Left cardiac atrium (tissue), 4 donors: ENCODE results near the gene LRP1B. TPM values are rescaled to one million over a fixed set of nuclear protein-coding genes. Genes with fewer than 3 reads are reported as not detected.

Experiments used
- ATAC-seq, 2 donors: fragments of 200-7000 bp; cut with Tn5 transposase; one replicate each; pipeline ENCODE4 v1.9.1; 2020; ENCODE audit warnings: mild to moderate bottlenecking in 2 of 2, moderate library complexity in 2 of 2
- DNase-seq: peaks from one replicate; pipeline ENCODE4 v3.0.0-alpha.2; 2020
- intact Hi-C, 2 donors: fragments of 100-400 bp; cut with DNase I; formaldehyde crosslinking; loops; one replicate each; pipeline versions ENCODE4 v1.14.1 to v1.15.1; 2022 to 2023
- total RNA-seq, 2 donors: library from RNA; stranded (reverse); fragmentation: NEBNext Ultra II Directional; extraction: Animal tissue kit (Norgen Biotek cat#: 25700); gene quantifications; one replicate each; pipeline ENCODE4 v1.2.1, GENCODE V29; 2021
- donor health status: DM: no; HTN: yes; CAD: no.
- donor health status: DM: no; HTN: yes; CAD: no; lungs with severe emphysema.
- donor health status: DM: yes; HTN: yes; CAD: no.
- donor health status: Dilated cardiomyopathy.

Gene LRP1B
- total RNA-seq, 2 donors from 2014 or later: 1.2 TPM

- intact Hi-C loops: no loop called here
- no peak for DNase-seq
- no peak for ATAC-seq
Measured at GRCh38 chr2:141570474-141571131, 560.2 kb downstream of the LRP1B start.

- DNase-seq: no peak
- ATAC-seq: no peak
- intact Hi-C loops: no loop called here
Measured at GRCh38 chr2:141569941-141570340, 560.9 kb downstream of the LRP1B start.

- DNase-seq (no peak), ATAC-seq (no peak)
- intact Hi-C loops: no loop called here
Measured at GRCh38 chr2:141565597-141565996, 565.2 kb downstream of the LRP1B start.

GRCh38 chr2:141560723-141561122, 570.1 kb downstream of the LRP1B start:
- DNase-seq: no peak
- intact Hi-C loops: no loop called here
- no peak for ATAC-seq

GRCh38 chr2:141557329-141558095, 573.3 kb downstream of the LRP1B start:
- DNase-seq (no peak), ATAC-seq (peak in 1 of 2 donors; percentile 40)
- intact Hi-C loops: no loop called here

GRCh38 chr2:141555876-141556470, 574.8 kb downstream of the LRP1B start:
- no peak for ATAC-seq
- intact Hi-C loops: no loop called here
- no peak for DNase-seq

- intact Hi-C loops: no loop called here
- ATAC-seq (peak in 1 of 2 donors; percentile 32), DNase-seq (no peak)
Measured at GRCh38 chr2:141554810-141555209, 576.0 kb downstream of the LRP1B start.

- no peak for DNase-seq
- ATAC-seq: no peak
- intact Hi-C loops: no loop called here
Measured at GRCh38 chr2:141534666-141535362, 596.0 kb downstream of the LRP1B start.

GRCh38 chr2:141529659-141530058, 601.2 kb downstream of the LRP1B start:
- no peak for ATAC-seq
- intact Hi-C loops: no loop called here
- DNase-seq: no peak

- no peak for DNase-seq
- no peak for ATAC-seq
- intact Hi-C loops: no loop called here
Measured at GRCh38 chr2:141528990-141529389, 601.8 kb downstream of the LRP1B start.

GRCh38 chr2:141526760-141527159, 604.1 kb downstream of the LRP1B start:
- no peak for ATAC-seq
- intact Hi-C loops: no loop called here
- no peak for DNase-seq

GRCh38 chr2:141524777-141525176, 606.0 kb downstream of the LRP1B start:
- intact Hi-C loops: no loop called here
- no peak for DNase-seq
- no peak for ATAC-seq

GRCh38 chr2:141523199-141523598, 607.6 kb downstream of the LRP1B start:
- intact Hi-C loops: no loop called here
- DNase-seq: no peak
- ATAC-seq: no peak

- ATAC-seq (peak in 1 of 2 donors; percentile 51), DNase-seq (no peak)
- intact Hi-C loops: no loop called here
Measured at GRCh38 chr2:141522702-141523101, 608.1 kb downstream of the LRP1B start.

- ATAC-seq: no peak
- intact Hi-C loops: no loop called here
- DNase-seq: no peak
Measured at GRCh38 chr2:141522048-141522447, 608.8 kb downstream of the LRP1B start.

- intact Hi-C loops: no loop called here
- DNase-seq (no peak), ATAC-seq (no peak)
Measured at GRCh38 chr2:141519906-141520305, 610.9 kb downstream of the LRP1B start.

GRCh38 chr2:141517852-141518421, 612.9 kb downstream of the LRP1B start:
- DNase-seq (no peak), ATAC-seq (no peak)
- intact Hi-C loops: no loop called here

- intact Hi-C loops: no loop called here
- ATAC-seq (no peak), DNase-seq (no peak)
Measured at GRCh38 chr2:141517180-141517851, 613.5 kb downstream of the LRP1B start.

- intact Hi-C loops: no loop called here
- ATAC-seq (no peak), DNase-seq (no peak)
Measured at GRCh38 chr2:141515931-141516330, 614.9 kb downstream of the LRP1B start.
